Kidney (tissue), 14 donors: ENCODE results near the gene HSPA9. TPM values are rescaled to one million over a fixed set of nuclear protein-coding genes. Genes with fewer than 3 reads are reported as not detected.
"Not testable (repeated sequence)": the region's sequence is repeated elsewhere in the genome, so short reads cannot be mapped to it uniquely, and the experiment has no call there.

ENCODE experiments used
- DNase-seq, 5 donors: peaks; one replicate each; pipeline ENCODE4 v3.0.0-alpha.2; 2013 to 2020
- FAIRE-seq: peaks from 2 replicates; lab custom pipeline; 2012; peaks lifted over from hg19 to GRCh38; lab: Jason Lieb, UNC
- H3K27ac ChIP-seq, 2 donors: one replicate each; pipeline ENCODE4 v1.7.0; 2013; ENCODE audit warnings: low read depth in 2 of 2, low read length in 2 of 2, inconsistent platforms in 1 of 2
- H3K27me3 ChIP-seq: one replicate; pipeline ENCODE4 v1.7.1; 2013; ENCODE audit warnings: low read length, inconsistent platforms; ENCODE audit not compliant: control insufficient read depth, insufficient read depth
- H3K36me3 ChIP-seq, 3 donors: one replicate each; pipeline versions ENCODE4 v1.7.0 to v1.7.1; 2013; ENCODE audit warnings: low read length in 3 of 3, control low read depth in 1 of 3, inconsistent platforms in 1 of 3; ENCODE audit not compliant: insufficient read depth in 3 of 3, control insufficient read depth in 2 of 3
- H3K4me1 ChIP-seq, 3 donors: one replicate each; pipeline versions ENCODE4 v1.7.0 to v1.7.1; 2013; ENCODE audit warnings: low read length in 3 of 3, inconsistent platforms in 1 of 3, low read depth in 1 of 3; ENCODE audit not compliant: control insufficient read depth in 2 of 3, insufficient read depth in 2 of 3
- H3K4me3 ChIP-seq, 3 donors: one replicate each; pipeline versions ENCODE4 v1.7.0 to v1.8.1; 2013; ENCODE audit warnings: low read length in 3 of 3, control low read depth in 1 of 3, inconsistent platforms in 1 of 3
- H3K9ac ChIP-seq, 3 donors: one replicate each; pipeline versions ENCODE4 v1.7.0 to v1.7.1; 2013; ENCODE audit warnings: low read length in 3 of 3, control low read depth in 1 of 3, inconsistent platforms in 1 of 3
- H3K9me3 ChIP-seq, 3 donors: one replicate each; pipeline versions ENCODE4 v1.7.0 to v1.7.1; 2013; ENCODE audit warnings: low read length in 3 of 3, control low read depth in 1 of 3, inconsistent platforms in 1 of 3; ENCODE audit not compliant: control insufficient read depth in 2 of 3, insufficient read depth in 1 of 3
- CTCF ChIP-seq: IDR thresholded peaks from 3 replicates; pipeline ENCODE4 v1.5.1; 2012; ENCODE audit warnings: mild to moderate bottlenecking, moderate library complexity, borderline replicate concordance; ENCODE audit not compliant: insufficient read depth; ENCODE audit errors: extremely low read depth
- intact Hi-C: fragments of 100-400 bp; cut with DNase I; formaldehyde crosslinking; loops from one replicate; pipeline ENCODE4 v1.11.1; 2022
- polyA plus RNA-seq: library from polyadenylated mRNA; stranded (reverse); fragments of 350-450 nt; fragmentation: Illumina TruSeq; extraction: RNeasy Lipid Tissue Mini Kit (QIAGEN cat#74804); gene quantifications from one replicate; pipeline ENCODE4 v1.2.3, GENCODE V29; 2014; ENCODE audit warnings: low read depth, low replicate concordance; ENCODE audit not compliant: insufficient read depth
- total RNA-seq: library from RNA; stranded (reverse); fragmentation: NEBNext Ultra II Directional; extraction: Animal tissue kit (Norgen Biotek cat#: 25700); gene quantifications from one replicate; pipeline ENCODE4 v1.2.1, GENCODE V29; 2021
- donor health status: control.
- donor health status: control.
- donor health status: control.
- donor health status: control.
- donor health status: control.
- donor health status: DM: yes; HTN: yes; CAD: no.
- donor health status: Normal renal cell carcinoma (clear cell type).

HSPA9 gene
- total and polyA plus RNA-seq, 2 donors from 2014 or later, result 192 to 331 TPM

GRCh38 chr5:138517437-138517836 lies 57.8 kb downstream of the HSPA9 start:
- no peaks in the 10 kb centered on the region for H3K27me3 ChIP-seq
- H3K27ac ChIP-seq, result no peak overlapping the region
- H3K9me3 ChIP-seq, result no peaks in the 10 kb centered on the region
- no peak for TF ChIP-seq CTCF
- no peaks in the 10 kb centered on the region for H3K4me1 ChIP-seq
- no peak for DNase-seq
- no peak for FAIRE-seq
- H3K4me3 ChIP-seq, result no peak overlapping the region
- intact Hi-C loops, result no loop called here
- no peak overlapping the region for H3K9ac ChIP-seq
- peaks cover 0 to 36% (median 31%) of the 10 kb centered on the region in 3 donors for H3K36me3 ChIP-seq

- H3K9me3 ChIP-seq, result no peaks in the 10 kb centered on the region
- H3K4me1 ChIP-seq, result no peaks in the 10 kb centered on the region
- no peak overlapping the region for H3K27ac ChIP-seq
- H3K27me3 ChIP-seq, result no peaks in the 10 kb centered on the region
- H3K9ac ChIP-seq, result no peak overlapping the region
- DNase-seq (no peak), FAIRE-seq (no peak)
- no peak for TF ChIP-seq CTCF
- H3K36me3 ChIP-seq, result peaks cover 0 to 44% (median 33%) of the 10 kb centered on the region in 3 donors
- no peak overlapping the region for H3K4me3 ChIP-seq
- intact Hi-C loops, result no loop called here
Observed at GRCh38 chr5:138515556-138516245, 59.5 kb downstream of the HSPA9 start.

GRCh38 chr5:138514021-138514420 lies 61.2 kb downstream of the HSPA9 start:
- Histone ChIP-seq H3K9me3 (no peaks in the 10 kb centered on the region), H3K27me3 (no peaks in the 10 kb centered on the region), H3K4me3 (no peak overlapping the region), H3K4me1 (no peaks in the 10 kb centered on the region), H3K9ac (no peak overlapping the region), H3K27ac (no peak overlapping the region), H3K36me3 (peaks cover 0 to 56% (median 36%) of the 10 kb centered on the region in 3 donors)
- intact Hi-C loops, result no loop called here
- no peak for FAIRE-seq
- no peak for TF ChIP-seq CTCF
- no peak for DNase-seq

- no peak overlapping the region for H3K9ac ChIP-seq
- no peak overlapping the region for H3K4me3 ChIP-seq
- no peaks in the 10 kb centered on the region for H3K9me3 ChIP-seq
- no peaks in the 10 kb centered on the region for H3K27me3 ChIP-seq
- peaks cover 0 to 39% (median 17%) of the 10 kb centered on the region in 3 donors for H3K36me3 ChIP-seq
- no peak for FAIRE-seq
- H3K4me1 ChIP-seq, result no peaks in the 10 kb centered on the region
- no peak for TF ChIP-seq CTCF
- DNase-seq, result no peak
- no peak overlapping the region for H3K27ac ChIP-seq
- intact Hi-C loops, result no loop called here
Observed at GRCh38 chr5:138508958-138509357, 66.2 kb downstream of the HSPA9 start.

- H3K9me3 ChIP-seq, H3K4me1 ChIP-seq, intact Hi-C loops, H3K4me3 ChIP-seq, H3K27me3 ChIP-seq, DNase-seq, H3K9ac ChIP-seq, FAIRE-seq, H3K27ac ChIP-seq: not testable (repeated sequence)
- peaks cover 0 to 32% (median 11%) of the 10 kb centered on the region in 3 donors for H3K36me3 ChIP-seq
Observed at GRCh38 chr5:138507485-138507884, 67.7 kb downstream of the HSPA9 start.
